ENCODE measurements around the gene FMOD.

DNA sequence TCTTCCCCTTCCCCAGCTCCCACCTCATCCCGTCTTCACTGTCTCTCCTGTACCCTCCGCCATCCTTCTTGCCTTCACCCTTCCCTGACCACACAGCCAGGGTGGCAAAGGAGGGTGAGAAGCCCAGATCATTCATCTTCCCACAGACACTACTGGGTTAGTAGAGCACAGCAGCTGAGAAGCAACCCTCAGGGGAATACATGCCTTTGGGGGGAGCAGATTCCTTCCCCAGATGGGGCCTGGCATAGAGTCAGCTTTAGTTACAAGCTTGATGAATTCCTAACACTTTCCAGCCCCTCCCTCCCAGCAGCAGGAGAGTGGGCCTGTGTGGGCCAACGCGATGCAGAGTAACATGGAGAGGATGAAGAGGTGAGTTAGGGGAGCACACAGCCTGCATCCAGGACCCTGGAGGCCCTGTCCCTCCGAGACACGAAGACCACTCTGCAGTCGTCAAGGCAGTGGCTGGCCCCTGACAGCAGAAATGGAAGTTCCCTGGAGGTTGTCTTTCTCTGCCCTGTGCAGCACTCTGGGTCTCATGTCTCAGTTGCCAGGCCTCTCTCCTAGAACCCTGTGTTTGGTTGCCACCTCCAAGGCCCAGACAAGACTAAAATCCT is 54.4 kb downstream of the FMOD start:
- TF ChIP-seq, protein P1, sequence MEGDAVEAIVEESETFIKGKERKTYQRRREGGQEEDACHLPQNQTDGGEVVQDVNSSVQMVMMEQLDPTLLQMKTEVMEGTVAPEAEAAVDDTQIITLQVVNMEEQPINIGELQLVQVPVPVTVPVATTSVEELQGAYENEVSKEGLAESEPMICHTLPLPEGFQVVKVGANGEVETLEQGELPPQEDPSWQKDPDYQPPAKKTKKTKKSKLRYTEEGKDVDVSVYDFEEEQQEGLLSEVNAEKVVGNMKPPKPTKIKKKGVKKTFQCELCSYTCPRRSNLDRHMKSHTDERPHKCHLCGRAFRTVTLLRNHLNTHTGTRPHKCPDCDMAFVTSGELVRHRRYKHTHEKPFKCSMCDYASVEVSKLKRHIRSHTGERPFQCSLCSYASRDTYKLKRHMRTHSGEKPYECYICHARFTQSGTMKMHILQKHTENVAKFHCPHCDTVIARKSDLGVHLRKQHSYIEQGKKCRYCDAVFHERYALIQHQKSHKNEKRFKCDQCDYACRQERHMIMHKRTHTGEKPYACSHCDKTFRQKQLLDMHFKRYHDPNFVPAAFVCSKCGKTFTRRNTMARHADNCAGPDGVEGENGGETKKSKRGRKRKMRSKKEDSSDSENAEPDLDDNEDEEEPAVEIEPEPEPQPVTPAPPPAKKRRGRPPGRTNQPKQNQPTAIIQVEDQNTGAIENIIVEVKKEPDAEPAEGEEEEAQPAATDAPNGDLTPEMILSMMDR (conservative IDR thresholded peaks at IDR 0.05; ENCODE audit: low read depth, low read length): no peak
- no peak for TF ChIP-seq EZH2 (IDR thresholded peaks at IDR 0.05; ENCODE audit: borderline replicate concordance, low read depth, low read length, poor library complexity, severe bottlenecking)

Measured in A673 (cell line).